Measurements from ENCODE around the gene SUV39H1.

The SUV39H1 gene

DNA sequence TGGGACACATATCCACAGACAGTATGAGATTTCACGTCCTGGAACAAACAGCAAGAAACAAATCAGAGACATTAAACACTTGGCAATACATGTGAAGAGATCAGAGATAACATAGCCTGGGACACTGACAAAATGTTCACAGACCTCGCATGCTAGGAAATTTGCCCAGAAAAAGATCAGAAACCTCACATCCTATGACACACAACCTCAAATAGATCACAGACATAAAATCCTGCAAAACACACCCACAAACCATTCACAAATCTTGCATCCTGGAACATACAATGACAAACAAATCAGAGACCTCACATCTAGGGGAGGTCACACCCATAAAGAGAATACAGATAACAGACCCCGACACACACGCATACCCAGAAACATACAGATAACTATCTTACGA is 18.0 kb downstream of the SUV39H1 start:
- no peak for DNase-seq (ENCODE audit: low spot score)

DNA sequence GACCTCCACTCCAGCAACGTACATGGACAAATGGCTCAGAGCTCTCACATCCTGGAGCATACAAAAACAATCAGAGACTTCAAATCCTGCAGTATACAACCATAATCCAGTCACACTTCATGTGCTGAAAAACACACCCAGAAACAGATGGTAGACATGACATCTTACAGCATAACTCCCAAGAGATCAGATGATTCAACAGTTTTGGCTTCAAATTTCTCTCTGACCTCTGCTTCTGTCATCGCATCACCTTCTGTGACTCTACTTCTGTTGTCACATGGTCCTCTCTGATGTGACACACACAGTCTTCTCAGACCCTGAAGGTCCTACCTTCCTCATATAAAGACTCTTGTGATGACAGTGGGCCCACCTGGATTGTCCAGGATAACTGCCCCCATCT is 18.5 kb downstream of the SUV39H1 start:
- DNase-seq (ENCODE audit: low spot score) = peak; percentile 53

DNA sequence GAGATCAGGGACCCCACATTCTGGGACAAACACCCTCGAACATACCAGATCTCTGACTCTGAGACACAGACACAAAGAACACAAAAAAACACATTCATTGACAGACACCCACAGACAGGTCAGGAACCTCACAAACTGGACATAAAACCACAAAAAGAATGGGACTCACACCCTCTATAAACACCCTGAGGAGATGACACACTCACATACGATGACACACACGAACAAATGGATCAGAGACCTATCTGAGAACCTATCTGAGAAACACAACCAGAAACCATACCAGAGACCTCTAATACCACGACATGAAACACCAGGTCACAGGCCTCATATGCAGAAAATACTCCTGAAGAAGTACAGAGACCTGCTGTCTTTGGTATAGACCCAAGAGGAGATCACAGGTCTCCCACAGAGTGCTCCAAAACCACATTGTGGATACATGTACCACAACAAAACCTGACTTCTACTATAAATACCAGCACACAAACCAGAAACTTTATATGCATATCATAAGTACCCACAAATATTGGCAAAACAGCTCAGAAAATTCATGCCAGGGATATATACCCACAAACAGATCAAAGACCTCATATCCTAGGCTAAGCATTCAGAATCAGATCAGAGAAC is 19.5 kb downstream of the SUV39H1 start:
- DNase-seq (ENCODE audit: low spot score) = no peak

DNA sequence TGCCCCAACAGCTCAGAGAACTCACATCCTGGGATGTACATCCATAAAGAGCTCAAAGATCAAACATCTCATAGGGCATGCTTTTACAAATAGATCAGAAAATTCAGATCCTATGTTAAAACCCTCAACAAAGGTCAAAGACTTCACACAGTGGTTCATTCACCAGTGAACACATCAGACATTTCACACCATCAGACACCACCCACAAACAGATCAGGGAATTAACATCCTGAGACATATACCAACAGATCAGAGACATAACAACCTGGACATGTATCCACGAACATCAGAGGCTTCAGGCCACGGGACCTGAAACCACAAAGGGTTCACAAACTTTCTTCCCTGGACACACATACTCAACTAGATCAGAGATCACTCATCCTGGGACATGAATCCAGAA is 23.4 kb downstream of the SUV39H1 start:
- DNase-seq (ENCODE audit: low spot score) = no peak

DNA sequence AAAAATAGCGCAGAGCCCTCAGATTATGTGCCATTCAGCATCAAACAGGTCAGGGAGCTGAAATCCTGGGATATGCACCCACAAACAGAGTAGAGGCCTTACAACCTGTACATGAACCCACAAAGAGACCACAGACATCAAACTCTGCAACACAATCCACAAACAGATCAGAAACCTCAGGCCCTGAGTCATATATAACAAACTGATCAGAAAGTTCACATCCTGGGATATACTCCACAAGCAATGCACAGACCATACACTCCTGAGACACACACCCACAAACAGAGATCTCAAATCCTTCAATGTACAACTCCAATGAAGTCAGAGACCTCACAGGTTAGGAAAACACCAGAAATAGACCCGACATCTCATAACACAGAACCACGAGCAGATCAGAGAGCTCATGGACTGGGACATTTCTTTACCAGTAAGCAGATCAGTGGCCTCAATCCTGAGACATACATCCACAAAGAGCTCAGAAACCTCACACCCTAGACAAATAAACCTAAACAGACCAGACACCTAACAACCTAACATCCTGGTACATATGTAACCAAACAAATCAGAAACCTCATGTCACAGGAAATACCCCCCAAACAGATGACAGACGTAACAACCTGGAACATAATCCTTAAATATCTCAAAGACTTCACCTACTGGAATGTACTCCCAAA is 24.2 kb downstream of the SUV39H1 start:
- no peak for DNase-seq (ENCODE audit: low spot score)

DNA sequence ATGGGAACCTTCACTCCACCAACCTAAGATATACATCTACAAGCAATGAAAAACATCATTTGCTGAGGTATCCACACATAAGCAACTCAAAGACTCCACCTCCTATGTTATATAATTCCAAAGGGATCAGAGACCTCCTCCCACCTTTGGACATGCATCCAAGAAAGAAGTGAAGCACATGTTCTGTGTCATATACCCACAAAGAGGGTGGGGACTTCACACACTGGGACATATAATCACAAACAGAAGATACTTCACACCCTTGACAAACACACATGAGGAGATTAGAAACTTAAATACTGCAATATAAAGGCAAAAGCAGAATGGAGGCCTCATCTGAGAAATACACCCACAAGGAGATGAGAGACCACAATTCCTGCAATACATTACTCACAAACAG is 25.4 kb downstream of the SUV39H1 start:
- no peak for DNase-seq (ENCODE audit: low spot score)

DNA sequence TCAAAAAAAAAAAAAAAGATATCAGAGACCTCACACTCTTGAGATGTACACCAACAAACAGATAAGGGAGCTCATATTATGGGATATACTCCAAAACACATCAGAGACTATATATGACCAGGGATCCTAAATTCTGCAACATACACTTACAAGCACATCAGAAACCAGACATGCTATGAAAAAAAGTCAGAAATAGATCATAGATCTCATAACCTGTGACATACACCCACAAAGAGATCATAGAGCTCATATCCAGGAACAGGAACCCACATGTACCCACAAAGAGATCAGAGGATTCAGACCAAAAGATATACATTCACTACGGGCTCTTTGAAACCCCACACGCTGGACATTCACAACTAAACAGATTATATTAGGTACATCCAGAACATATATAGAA is 30.1 kb downstream of the SUV39H1 start:
- DNase-seq (ENCODE audit: low spot score) = no peak

DNA sequence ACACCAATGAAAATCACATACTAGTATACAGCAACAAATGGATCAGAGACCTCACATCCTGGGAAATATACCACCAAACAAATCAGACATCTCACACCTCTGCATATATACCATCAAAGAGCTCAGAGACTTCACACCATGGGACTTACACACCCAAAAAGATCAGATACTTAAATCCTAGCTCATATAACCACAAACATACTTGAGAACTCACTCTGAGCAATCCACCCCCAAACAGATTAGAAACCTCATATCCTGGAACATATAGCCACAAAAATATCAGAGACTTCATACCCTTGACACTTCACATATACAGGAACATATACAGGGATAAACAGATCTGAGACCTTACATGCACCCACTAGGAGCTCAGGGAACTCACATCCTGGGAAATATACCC is 32.1 kb downstream of the SUV39H1 start:
- no peak for DNase-seq (ENCODE audit: low spot score)

DNA sequence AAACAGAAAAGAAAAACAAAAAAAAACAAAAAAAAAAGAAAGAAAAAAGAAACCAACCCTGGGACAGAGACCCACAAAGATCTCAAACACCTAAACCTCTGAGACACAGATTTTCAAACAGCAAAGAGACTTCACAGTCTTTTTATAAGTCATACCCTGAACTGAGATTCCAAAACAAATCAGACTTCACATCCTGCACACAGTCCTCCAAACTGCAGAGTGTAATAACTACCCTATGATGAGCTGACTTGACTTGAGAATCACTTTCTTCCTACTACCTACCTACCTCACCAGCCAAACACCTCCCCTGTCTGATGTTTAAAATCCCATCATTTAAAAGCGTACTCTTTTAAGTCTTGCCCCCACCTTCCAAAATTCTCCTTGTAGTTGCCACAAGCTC is 39.8 kb downstream of the SUV39H1 start:
- DNase-seq (ENCODE audit: low spot score) = no peak

DNA sequence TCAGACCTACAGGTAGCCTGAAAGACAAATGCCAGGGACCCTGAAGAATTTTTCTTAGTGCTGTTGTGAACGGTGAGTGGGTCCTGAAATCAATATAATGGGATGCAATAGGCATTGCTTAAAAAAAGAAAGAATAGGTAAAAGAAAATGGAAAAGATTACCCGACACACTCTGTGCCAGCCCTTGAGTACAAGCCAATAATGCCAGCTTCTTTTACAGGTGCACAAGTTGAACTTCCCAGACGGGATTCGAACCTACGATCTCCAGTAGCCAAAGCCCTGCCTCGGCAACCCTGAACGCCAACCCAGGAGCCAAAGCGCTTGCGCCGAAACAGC is 40.3 kb downstream of the SUV39H1 start:
- no peak for DNase-seq (ENCODE audit: low spot score)

DNA sequence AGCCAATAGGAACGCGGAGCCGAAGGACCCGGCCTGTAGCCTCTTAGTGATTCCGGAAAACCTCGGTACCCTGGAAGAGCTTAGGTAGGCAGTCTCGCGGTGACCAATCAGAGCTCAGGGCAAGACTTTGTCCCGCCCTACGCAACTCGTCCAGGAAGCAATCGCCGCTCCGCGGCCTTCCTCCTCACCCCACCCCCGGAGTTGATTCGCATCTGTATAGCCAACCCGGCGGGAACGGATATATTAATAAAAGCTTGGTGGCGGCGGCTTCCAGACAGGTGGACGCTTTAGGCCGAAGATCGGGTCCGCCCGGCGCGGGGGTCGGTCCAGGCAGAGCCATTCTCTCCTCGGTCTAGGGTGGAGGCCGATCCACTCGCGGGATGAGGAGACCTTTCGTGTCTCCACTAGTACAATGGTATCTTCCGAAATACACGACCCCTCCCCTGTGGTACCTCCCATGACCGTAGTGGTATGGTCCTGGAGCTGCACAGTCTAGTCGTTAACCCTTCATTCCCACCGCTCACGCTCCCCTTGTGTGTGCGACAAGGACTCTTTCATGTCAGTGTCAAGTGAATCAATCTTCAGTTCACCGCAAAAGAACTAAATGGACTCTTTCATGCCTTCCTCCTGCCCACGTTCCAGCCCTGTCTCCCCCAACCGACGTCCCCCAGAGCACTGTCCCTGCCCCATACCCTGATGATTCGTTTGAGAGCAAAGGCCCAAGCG is 40.8 kb downstream of the SUV39H1 start:
- DNase-seq (ENCODE audit: low spot score) = peak; percentile 97

DNA sequence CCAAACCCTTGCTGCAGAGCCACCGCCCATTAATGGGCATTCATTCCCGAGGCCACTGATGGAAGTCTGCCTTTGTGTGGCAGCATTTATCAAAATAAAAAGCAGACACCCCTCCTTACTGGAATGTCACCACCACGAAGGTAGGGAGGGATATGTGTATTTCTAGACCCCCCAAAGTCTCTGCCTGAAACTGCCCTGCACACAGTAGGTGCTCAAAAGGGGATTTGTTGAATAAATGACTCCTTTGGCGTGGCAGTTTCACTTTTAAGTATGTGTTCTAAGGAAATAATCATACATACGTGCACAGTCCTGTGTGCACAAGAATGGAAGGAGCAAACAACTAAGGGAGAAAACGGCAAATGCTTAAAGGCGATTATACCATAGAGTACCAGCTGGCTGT is 41.4 kb downstream of the SUV39H1 start:
- no peak for DNase-seq (ENCODE audit: low spot score)

DNA sequence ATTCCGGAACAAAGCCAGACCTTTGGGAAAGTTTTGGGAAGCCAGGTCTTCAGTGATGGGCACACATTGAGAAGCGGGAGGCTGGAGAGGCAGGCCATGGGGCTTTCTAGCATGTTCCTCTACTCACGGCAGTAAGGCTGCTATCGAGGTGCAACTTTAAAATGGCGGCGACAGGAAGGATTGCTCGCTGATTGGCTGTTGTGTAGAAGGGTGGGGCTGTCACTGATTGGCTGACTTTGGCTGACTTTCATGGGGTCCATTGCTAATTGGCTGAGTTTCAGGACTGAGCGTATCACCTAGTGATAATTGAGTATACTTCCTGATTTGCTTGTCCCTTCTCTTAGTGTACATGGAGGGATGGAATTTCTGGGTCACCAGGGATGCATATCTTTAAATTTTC is 45.3 kb downstream of the SUV39H1 start:
- no peak for DNase-seq (ENCODE audit: low spot score)

DNA sequence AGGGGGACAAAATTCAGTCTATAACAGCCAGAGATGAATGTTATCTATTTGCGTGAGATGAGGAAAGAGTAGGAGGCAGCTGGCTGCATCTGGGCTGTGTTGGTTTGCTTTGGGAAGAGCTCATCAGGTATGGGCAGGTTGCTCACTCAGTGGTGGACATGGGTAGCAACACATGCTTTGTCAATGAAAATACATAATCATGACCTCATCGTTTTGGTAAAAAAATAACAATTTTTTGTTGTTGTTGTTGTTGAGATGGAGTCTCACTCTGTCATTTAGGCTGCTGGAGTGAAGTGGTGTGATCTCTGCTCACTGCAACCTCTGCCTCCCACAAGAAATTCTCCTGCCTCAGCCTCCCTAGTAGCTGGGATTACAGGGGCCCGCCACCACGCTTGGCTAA is 48.7 kb downstream of the SUV39H1 start:
- DNase-seq (ENCODE audit: low spot score) = no peak

DNA sequence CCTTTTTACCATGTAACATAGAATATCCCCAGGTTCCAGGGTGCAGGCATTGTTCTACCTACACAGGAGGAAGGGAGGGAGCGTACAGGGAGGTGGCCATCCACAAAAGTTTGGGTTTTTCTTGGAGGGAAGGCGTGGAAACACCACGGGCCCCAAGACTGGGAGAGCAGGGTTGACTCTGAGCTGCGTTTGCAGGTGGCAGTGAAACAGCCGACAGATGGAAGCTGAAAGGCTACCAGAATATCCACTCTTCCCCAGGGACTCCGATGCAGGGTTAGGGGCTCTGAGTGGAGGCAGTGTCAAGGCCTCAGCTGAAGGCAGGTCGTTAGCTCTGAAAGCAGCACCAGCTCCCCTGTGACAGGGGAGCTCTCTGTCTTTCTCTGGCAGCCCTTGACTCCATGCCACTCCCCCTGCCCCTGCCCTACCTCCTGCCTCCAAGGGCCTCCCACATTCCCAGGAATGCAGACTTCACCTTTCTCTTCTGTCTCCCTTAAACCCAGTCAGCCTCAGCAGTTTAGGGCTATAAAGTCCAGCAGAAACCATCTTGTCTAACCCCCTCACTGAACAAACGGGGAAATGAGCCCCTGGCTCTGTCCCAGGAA is 51.0 kb downstream of the SUV39H1 start:
- DNase-seq (ENCODE audit: low spot score) = no peak

DNA sequence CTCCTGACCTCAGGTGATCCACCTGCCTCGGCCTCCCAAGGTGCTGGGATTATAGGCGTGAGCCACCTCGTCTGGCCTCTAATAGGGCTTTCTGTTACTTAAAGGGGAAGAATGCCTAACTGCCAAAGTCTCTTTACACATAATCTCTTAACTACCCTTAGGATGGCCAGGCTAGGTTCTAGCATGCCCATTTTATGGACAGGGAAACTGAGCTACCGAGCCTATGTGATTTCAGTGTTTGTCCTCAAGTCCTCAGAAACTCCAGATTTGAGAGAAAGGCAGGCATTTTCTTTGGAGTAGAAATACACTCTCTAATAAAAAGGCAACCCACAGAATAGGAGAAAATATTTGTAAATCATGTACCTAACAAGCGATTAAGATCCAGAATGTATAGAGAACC is 52.6 kb downstream of the SUV39H1 start:
- no peak for DNase-seq (ENCODE audit: low spot score)

DNA sequence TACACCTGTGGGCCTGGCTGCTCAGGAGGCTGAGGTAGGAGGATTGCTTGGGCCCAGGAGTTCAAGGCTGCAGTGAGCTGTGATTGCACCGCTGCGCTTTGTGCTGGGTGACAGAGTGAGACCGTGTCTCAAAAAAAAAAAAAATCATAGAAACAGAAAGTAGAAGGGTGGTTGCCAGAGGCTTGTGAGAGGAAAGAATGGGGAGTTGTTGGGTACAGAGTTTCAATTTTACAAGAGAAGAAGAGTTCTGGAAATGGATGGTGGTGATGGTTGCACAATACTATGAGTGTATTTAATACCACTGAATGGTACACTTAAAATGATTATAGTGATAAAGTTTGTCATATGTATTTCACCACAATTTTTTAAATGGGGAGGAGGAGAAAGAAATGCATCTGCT is 54.8 kb downstream of the SUV39H1 start:
- DNase-seq (ENCODE audit: low spot score) = no peak

DNA sequence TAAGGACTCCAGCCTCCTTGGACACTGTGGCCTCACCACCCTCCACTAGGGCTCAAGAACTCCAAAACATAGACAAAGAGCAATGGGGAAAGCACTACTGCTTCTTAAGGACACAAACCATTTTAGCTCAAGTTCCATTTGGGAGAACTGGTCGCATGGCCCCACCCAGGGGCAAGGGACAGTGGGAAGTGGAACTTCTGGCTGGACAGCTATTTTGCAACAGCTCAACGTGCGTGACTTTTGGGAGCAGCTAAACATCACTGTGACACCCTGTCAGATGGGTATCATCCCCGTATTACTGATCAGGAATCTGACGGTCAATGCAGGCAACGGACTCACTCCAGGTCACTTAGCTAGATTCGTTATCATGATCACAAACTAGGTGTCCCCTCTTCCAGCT is 56.0 kb downstream of the SUV39H1 start:
- no peak for DNase-seq (ENCODE audit: low spot score)

DNA sequence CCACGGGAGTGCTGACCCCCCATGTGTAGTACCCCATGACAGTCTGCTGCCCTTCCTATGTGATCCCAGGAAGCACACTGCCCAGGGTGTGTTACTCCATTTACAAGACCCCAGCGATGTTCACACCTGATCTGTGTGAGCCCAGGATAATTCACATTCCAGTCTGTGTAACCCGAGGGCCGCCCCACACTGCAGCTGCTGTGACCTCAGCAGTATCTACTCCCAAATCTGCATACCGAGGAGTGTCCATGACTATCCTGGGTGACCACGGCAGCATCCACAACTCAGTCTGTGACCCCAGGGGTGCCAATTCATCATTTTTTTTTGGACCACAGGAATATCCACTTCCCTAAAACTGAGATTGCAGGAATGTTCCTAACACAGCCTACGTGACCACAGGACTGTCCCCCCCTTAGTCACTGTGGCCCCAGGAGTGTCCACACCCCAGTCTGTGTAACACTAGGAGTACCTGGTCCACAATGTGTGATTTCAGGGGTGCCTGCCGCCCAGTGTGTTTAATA is 57.2 kb downstream of the SUV39H1 start:
- DNase-seq (ENCODE audit: low spot score) = no peak

DNA sequence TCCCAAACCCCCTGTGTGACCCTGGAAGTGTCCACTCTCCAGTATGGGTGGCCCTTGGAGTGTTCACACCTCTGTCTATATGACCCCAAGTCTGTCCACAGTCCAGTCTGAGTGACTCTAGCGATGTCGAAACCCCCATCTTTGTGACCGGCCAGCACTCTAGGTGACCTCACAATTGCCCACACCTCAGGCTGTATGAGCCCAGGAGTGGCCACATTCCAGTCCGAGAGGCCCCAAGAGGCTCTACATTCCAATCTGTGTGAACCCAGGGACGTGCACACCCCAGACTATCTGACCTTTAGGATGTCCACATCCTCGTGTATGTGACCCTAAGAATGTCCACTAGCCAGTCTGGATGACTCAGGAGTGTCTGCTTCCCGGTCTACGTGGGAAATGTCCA is 57.7 kb downstream of the SUV39H1 start:
- no peak for DNase-seq (ENCODE audit: low spot score)

All from RKO (cell line).